HK-2 (cell line): Measurements from ENCODE around the gene POGLUT2.

Experiments used
- DNase-seq: peaks from one replicate; pipeline ENCODE4 v3.0.0-alpha.2; 2018; ENCODE audit not compliant: unreplicated experiment

The POGLUT2 gene

GRCh38 chr13:102769679-102770078, 29.1 kb downstream of the POGLUT2 start:
- no peak for DNase-seq

DNA sequence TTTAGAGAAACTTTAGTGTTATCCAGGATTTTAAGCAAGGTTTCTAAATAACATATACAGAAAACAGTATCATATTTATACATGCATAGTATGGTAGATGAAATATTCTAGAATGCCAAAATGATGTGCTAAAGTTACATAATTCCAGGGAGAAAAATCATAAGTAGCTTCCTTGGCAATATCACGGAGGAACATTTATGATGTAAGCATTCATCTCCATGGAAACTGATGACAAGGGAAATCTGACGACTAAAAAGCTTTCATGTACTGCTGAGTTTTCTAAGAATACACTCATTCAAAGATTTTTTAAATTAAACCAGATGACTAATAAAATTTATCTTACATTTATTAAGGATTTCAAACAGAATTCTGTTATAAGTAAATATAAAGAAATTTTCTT, 29.9 kb downstream of the POGLUT2 start:
- no peak for DNase-seq

GRCh38 chr13:102763741-102764140, 35.0 kb downstream of the POGLUT2 start:
- DNase-seq = no peak

DNA sequence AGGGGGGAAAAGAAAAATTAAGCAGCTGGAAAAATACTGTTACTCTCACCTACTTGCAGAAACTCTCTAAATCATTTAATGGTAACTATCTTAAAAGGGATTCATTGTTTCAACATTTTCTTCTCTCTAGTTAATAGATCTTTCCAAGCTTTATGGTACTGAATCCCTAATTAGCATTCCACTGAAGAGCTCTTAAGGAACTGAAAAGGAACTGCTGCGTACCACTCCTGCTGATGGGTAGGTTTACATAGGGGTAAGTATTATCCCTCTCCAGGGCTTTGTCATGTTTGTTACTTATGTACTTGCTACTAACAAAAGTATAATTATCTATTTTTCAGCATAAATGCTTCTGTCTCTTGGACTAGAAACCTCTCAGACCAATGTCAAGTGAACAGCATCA, 37.7 kb downstream of the POGLUT2 start:
- no peak for DNase-seq

DNA sequence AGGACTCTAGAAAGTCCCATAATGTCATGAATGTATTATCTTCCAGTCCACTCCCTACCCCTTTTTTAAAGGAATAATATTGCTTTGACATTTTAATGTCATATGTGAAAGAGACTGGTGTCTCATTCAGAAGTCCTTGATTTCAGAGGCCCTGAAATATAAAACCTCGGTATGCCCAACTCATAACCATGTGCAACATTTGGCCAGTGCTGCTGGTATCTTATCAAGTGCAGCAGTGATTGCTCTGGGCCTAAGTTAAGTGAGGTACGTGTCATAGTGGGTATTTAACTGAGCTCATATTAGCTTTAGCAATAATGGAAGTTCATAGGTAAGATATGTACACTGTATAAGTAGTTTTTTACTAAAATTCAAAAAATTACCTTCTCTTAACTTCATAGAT, 39.9 kb downstream of the POGLUT2 start:
- DNase-seq = no peak

- no peak for DNase-seq
Measured at GRCh38 chr13:102757006-102757405, 41.8 kb downstream of the POGLUT2 start.

DNA sequence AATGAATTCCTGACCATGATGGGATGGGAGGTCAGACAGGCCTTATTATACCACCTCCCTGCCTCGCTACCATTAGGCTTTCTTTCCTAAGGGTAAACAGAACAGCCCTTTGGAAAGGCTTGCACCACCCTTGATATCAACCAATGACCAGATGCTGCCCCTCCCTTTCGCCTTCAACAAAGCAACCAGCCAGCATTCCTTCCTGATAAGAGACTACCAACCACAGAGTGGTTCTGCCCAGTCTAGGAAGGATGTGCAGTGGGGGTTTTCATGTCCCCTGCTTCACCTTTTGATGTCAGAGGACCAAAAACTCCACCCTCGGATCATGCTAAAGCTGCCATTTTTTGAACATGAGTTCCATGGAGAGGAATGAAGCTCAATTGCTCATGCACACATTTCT, 46.9 kb downstream of the POGLUT2 start:
- no peak for DNase-seq

DNA sequence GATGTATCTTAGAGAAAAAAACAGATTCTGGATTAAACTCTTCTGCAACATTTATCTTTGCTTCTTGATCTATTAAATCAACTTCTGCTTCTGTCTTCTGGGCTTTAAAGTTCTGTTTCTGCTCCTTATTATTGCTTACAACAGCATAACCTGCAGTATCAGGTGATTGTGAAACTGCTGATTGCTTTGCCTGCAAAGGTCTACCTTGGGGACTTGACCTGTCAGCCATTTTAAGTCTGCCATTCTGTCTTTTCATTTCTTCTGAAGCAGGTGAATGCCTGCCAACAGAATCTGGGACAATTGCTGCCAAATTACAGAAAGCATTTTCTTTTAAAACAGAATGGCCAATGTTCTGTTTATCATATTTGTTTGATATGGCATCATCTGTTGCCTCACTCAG, 56.3 kb downstream of the POGLUT2 start:
- DNase-seq = no peak

GRCh38 chr13:102742101-102742500, 56.7 kb downstream of the POGLUT2 start:
- no peak for DNase-seq
